K562 (cell line): ENCODE data around the gene TRIM37. TPM values are rescaled to one million over a fixed set of nuclear protein-coding genes. Genes with fewer than 3 reads are reported as not detected.

Source experiments
- ATAC-seq: fragments of 200-7000 bp; cut with Tn5 transposase; 3 replicates; pipeline ENCODE4 v1.9.1; 2020; ENCODE audit warnings: moderate library complexity
- BruUV-seq: library from RNA; stranded (reverse); fragments of 400-500 nt; replicated peaks from 2 replicates; lab custom pipeline; 2021; lab: Mats Ljungman, UMichigan
- CTCF ChIA-PET: fragments of 300-600 bp; formaldehyde crosslinking; extraction: SDS; loops from one replicate; lab custom pipeline; 2021; ENCODE audit warnings: low intra/inter-chr PET ratio; lab: Yijun Ruan, JAX
- POLR2A ChIA-PET: fragments of 300-600, 350-650 bp; sonication (Branson Sonifier 250); formaldehyde crosslinking; extraction: SDS; loops from one replicate; lab custom pipeline; 2021; ENCODE audit warnings: antibody characterized with exemption, inconsistent platforms; lab: Yijun Ruan, JAX
- DNase-seq, 4 experiments: peaks; one replicate each; pipeline versions ENCODE4 v3.0.0 to v3.0.0-alpha.2; 2011 to 2018; ENCODE audit warnings: low spot score in 3 of 4, mixed read lengths in 3 of 4; ENCODE audit errors: extremely low read depth in 1 of 4
- FAIRE-seq: peaks from 2 replicates; lab custom pipeline; 2011; peaks lifted over from hg19 to GRCh38; lab: Jason Lieb, UNC
- H2AFZ ChIP-seq: 2 replicates; pipeline ENCODE4 v1.6.0; 2011; ENCODE audit warnings: low read depth, low read length, control low read depth, inconsistent platforms
- H3K27ac ChIP-seq: fragments of 200-600 bp; 3 replicates; pipeline ENCODE4 v1.8.0; 2011; ENCODE audit warnings: low read depth, mild to moderate bottlenecking, control low read depth, inconsistent platforms, low read length, moderate library complexity, mixed read lengths; ENCODE audit errors: extremely low read depth
- H3K27me3 ChIP-seq, 2 experiments: fragments of 300-600 bp in 1 of 2; 2 replicates in 1 of 2; 3 replicates in 1 of 2; pipeline versions ENCODE4 v1.6.0 to v1.8.0; 2011; ENCODE audit warnings: inconsistent platforms in 2 of 2, low read length in 2 of 2, mild to moderate bottlenecking in 1 of 2, mixed read lengths in 1 of 2, moderate library complexity in 1 of 2; ENCODE audit not compliant: control insufficient read depth in 2 of 2, insufficient read depth in 2 of 2
- H3K36me3 ChIP-seq: fragments of 300-600 bp; 3 replicates; pipeline ENCODE4 v1.8.0; 2011; ENCODE audit warnings: mild to moderate bottlenecking, low read length, inconsistent platforms; ENCODE audit not compliant: control insufficient read depth, insufficient read depth
- H3K4me1 ChIP-seq, 2 experiments: fragments of 200-600 bp in 1 of 2; replicated peaks in 1 of 2; 2 replicates in 1 of 2; 3 replicates in 1 of 2; pipeline versions ENCODE4 v1.5.1 to v1.8.0; 2011; ENCODE audit warnings: inconsistent platforms in 2 of 2, low read length in 2 of 2, mild to moderate bottlenecking in 1 of 2, mixed read lengths in 1 of 2, moderate library complexity in 1 of 2; ENCODE audit not compliant: control insufficient read depth in 2 of 2, insufficient read depth in 2 of 2
- H3K4me2 ChIP-seq: 2 replicates; pipeline ENCODE4 v1.6.1; 2011; ENCODE audit warnings: low read length, control low read depth, inconsistent platforms, mixed read lengths; ENCODE audit not compliant: insufficient read depth
- H3K4me3 ChIP-seq: fragments of 200-600 bp; sonication (generic), shearing (Covaris generic); 2 replicates; pipeline ENCODE4 v1.5.1; 2016; ENCODE audit warnings: control low read depth, inconsistent platforms
- H3K79me2 ChIP-seq: fragments of 200-600 bp; 3 replicates; pipeline ENCODE4 v1.8.0; 2011; ENCODE audit warnings: low read length, inconsistent platforms; ENCODE audit not compliant: control insufficient read depth, insufficient read depth
- H3K9ac ChIP-seq, 2 experiments: 2 replicates each; pipeline versions ENCODE4 v1.6.0 to v1.6.1; 2011; ENCODE audit warnings: low read depth in 2 of 2, low read length in 2 of 2, control low read depth in 1 of 2, inconsistent platforms in 1 of 2, mild to moderate bottlenecking in 1 of 2, mixed read lengths in 1 of 2; ENCODE audit not compliant: insufficient read depth in 1 of 2
- H3K9me1 ChIP-seq: one replicate; pipeline ENCODE4 v1.6.0; 2011; ENCODE audit warnings: inconsistent platforms, mild to moderate bottlenecking, low read length, moderate library complexity; ENCODE audit not compliant: control insufficient read depth, insufficient read depth
- H3K9me3 ChIP-seq: replicated peaks from 2 replicates; pipeline ENCODE4 v1.5.1; 2011; ENCODE audit warnings: low read depth, low read length, inconsistent platforms; ENCODE audit not compliant: control insufficient read depth, insufficient read depth
- H4K20me1 ChIP-seq: replicated peaks from 2 replicates; pipeline ENCODE4 v1.6.1; 2011; ENCODE audit warnings: low read length, inconsistent platforms, mixed read lengths; ENCODE audit not compliant: control insufficient read depth, insufficient read depth
- CBFB ChIP-seq: sonication (generic); formaldehyde crosslinking; IDR thresholded peaks from 2 replicates; pipeline ENCODE4 v1.4.0; 2020; ENCODE audit warnings: mild to moderate bottlenecking, missing genetic modification reagents
- CTCF ChIP-seq, 3 experiments: IDR thresholded peaks in 2 of 3; conservative IDR thresholded peaks in 1 of 3; 2 replicates each; pipeline ENCODE4 v1.5.1; 2011 to 2012; ENCODE audit warnings: low read length in 3 of 3, mild to moderate bottlenecking in 3 of 3, control low read depth in 2 of 3, improper control_type of control experiment in 1 of 3, inconsistent platforms in 1 of 3, low read depth in 1 of 3, mixed read lengths in 1 of 3, moderate library complexity in 1 of 3; ENCODE audit not compliant: insufficient read depth in 2 of 3
- ERF ChIP-seq: fragments of 450-650 bp; formaldehyde crosslinking; IDR thresholded peaks from 2 replicates; pipeline ENCODE4 v1.4.0; 2020; ENCODE audit warnings: mild to moderate bottlenecking, mixed read lengths
- MAFK ChIP-seq: IDR thresholded peaks from 2 replicates; pipeline ENCODE4 v1.6.1; 2011; ENCODE audit warnings: low read length, improper control_type of control experiment
- NFYB ChIP-seq: IDR thresholded peaks from 2 replicates; pipeline ENCODE4 v1.6.1; 2011; ENCODE audit warnings: mild to moderate bottlenecking, moderate library complexity; ENCODE audit not compliant: insufficient read length; ENCODE audit errors: extremely low read depth
- PBX2 ChIP-seq, 2 experiments: IDR thresholded peaks in 1 of 2; conservative IDR thresholded peaks in 1 of 2; 2 replicates each; pipeline ENCODE4 v1.6.1; 2016; ENCODE audit warnings: low read depth in 2 of 2, mild to moderate bottlenecking in 1 of 2, missing compliant biosample characterization in 1 of 2, missing genetic modification characterization in 1 of 2, moderate library complexity in 1 of 2
- PCBP1 ChIP-seq: fragments of 200-400 bp; formaldehyde crosslinking; IDR thresholded peaks from 2 replicates; pipeline ENCODE4 v1.6.1; 2018; ENCODE audit warnings: mild to moderate bottlenecking, low read depth, low read length; ENCODE audit not compliant: poor library complexity, severe bottlenecking
- POLR2G ChIP-seq: fragments of 200-400 bp; formaldehyde crosslinking; IDR thresholded peaks from 2 replicates; pipeline ENCODE4 v1.6.1; 2017; ENCODE audit warnings: low read depth, mild to moderate bottlenecking, antibody characterized with exemption, low read length, moderate library complexity
- XRCC4 ChIP-seq: IDR thresholded peaks from one replicate; pipeline ENCODE4 v1.6.1; 2011; ENCODE audit not compliant: insufficient read depth, insufficient read length; ENCODE audit errors: extremely low read depth
- ZHX1 ChIP-seq: fragments of 150-350 bp; conservative IDR thresholded peaks from 2 replicates; pipeline ENCODE4 v1.6.1; 2014; ENCODE audit warnings: low read length
- ZNF23 ChIP-seq: fragments of 250-450 bp; sonication (Bioruptor Pico); IDR thresholded peaks from 2 replicates; pipeline ENCODE4 v1.4.0; 2020; ENCODE audit warnings: mild to moderate bottlenecking
- ZNF277 ChIP-seq: fragments of 250-450 bp; sonication (Bioruptor Pico); IDR thresholded peaks from 2 replicates; pipeline ENCODE4 v1.8.0; 2022; ENCODE audit warnings: inconsistent platforms, mild to moderate bottlenecking, moderate library complexity, borderline replicate concordance
- ZNF583 ChIP-seq: fragments of 250-450 bp; sonication (Bioruptor Pico); IDR thresholded peaks from 2 replicates; pipeline ENCODE4 v1.4.0; 2020
- ZNF778 ChIP-seq: fragments of 450-650 bp; formaldehyde crosslinking; IDR thresholded peaks from 2 replicates; pipeline ENCODE4 v1.4.0; 2020; ENCODE audit warnings: mild to moderate bottlenecking, moderate library complexity
- WGBS: fragments of 100-300 bp; shearing (Covaris generic); methylation state at CpG from one replicate; pipeline ENCODE4 v1.1.6; 2016; ENCODE audit warnings: low coverage, mixed read lengths; ENCODE audit not compliant: insufficient coverage; ENCODE audit errors: missing lambda C conversion rate; 5-methylcytosine and 5-hydroxymethylcytosine counted together
- in situ Hi-C: fragments of 300-500 bp; cut with MboI; formaldehyde crosslinking; loops from 4 replicates; pipeline ENCODE4 v1.15.0; 2018; ENCODE audit warnings: inconsistent platforms, mixed read lengths
- intact Hi-C: fragments of 100-400 bp; cut with micrococcal nuclease; formaldehyde crosslinking; loops from 2 replicates; pipeline ENCODE4 v1.14.2; 2022
- polyA plus RNA-seq, 8 experiments: library from polyadenylated mRNA; depleted of rRNA in 4 of 8; stranded (reverse) in 5 of 8; unstranded in 3 of 8; fragments of >200 nt; fragmentation: Nextera tagmentation in 2 of 8; fragmentation: Illumina TruSeq in 1 of 8; extraction: Ambion mirVana in 2 of 8; extraction: Trizol in 1 of 8; gene quantifications; 2 replicates each; pipeline versions ENCODE4 v1.2.1 to v1.2.3, GENCODE V29; 2011 to 2014; ENCODE audit warnings: inconsistent platforms in 1 of 8, missing spikeins in 1 of 8
- total RNA-seq, 7 experiments: library from RNA; depleted of rRNA in 6 of 7; stranded (reverse); fragments of >200 nt in 6 of 7; fragmentation: Illumina TruSeq in 2 of 7; extraction: Trizol in 2 of 7; gene quantifications; 2 replicates each; pipeline versions ENCODE4 v1.2.1 to v1.2.3, GENCODE V29; 2011 to 2021; ENCODE audit warnings: low replicate concordance in 1 of 7

TRIM37 gene
- total and polyA plus RNA-seq, 9 of the 15 experiments (the other 6 are each of a cell fraction or from before 2014, with no cell fraction given): 4.5 to 31.4 (median 23.8) TPM

- intact Hi-C loops: no loop called here
- FAIRE-seq (no peak), DNase-seq (no peak), ATAC-seq (no peak)
- Histone ChIP-seq H3K79me2 (peaks cover 100% of the 10 kb centered on the region), H3K27me3 (no peaks in the 10 kb centered on the region), H3K4me2 (no peak overlapping the region), H4K20me1 (no peaks in the 10 kb centered on the region), H3K36me3 (peaks cover 34% of the 10 kb centered on the region; the same call in 2 of the 3 replicates), H3K9me3 (no peaks in the 10 kb centered on the region), H3K9me1 (no peaks in the 10 kb centered on the region), H3K9ac (no peak overlapping the region), H3K4me1 (peaks cover 8 to 14% of the 10 kb centered on the region in 2 experiments; a peak in 4 of 5 replicates), H2AFZ (no peak overlapping the region), H3K27ac (no peak overlapping the region), H3K4me3 (no peak overlapping the region)
- POLR2A ChIA-PET: interaction anchor here (0.6 to 1.4 kb wide), 2 partner anchors 10 to 490 kb away, joined by 3 read pairs; no protein-coding TSS in a partner anchor
- in situ Hi-C loops: no loop called here
- WGBS: 100% methylated on average over 2 of the region's 2 CpGs
- CTCF ChIA-PET: no interaction called here
- no TSS peak for BruUV-seq
- no peak for TF ChIP-seq ZHX1
- TF ChIP-seq XRCC4: no peak
- TF ChIP-seq NFYB: no peak
- no peak for TF ChIP-seq CBFB (CRISPR knock-in tag)
- no peak for TF ChIP-seq ERF
- no peak for TF ChIP-seq ZNF583 (CRISPR knock-in tag)
- no peak for TF ChIP-seq ZNF778 (CRISPR knock-in tag)
- TF ChIP-seq POLR2G: no peak
- TF ChIP-seq ZNF23: no peak
- no peak for TF ChIP-seq CTCF (IDR thresholded peaks at IDR 0.05 in 2 of 3, conservative IDR thresholded peaks at IDR 0.05 in 1 of 3; ENCODE audit: insufficient read depth in 2 of 3, low read depth in 1 of 3, low read length in 3 of 3)
- no peak for TF ChIP-seq ZNF277 (CRISPR knock-in tag)
- no peak for TF ChIP-seq PCBP1
- no peak for TF ChIP-seq MAFK
- TF ChIP-seq PBX2 (CRISPR knock-in tag; IDR thresholded peaks at IDR 0.05; ENCODE audit: low read depth): no peak
- no peak for TF ChIP-seq PBX2 (tag; conservative IDR thresholded peaks at IDR 0.05; ENCODE audit: low read depth)
These were observed 42.4 kb upstream of the TRIM37 start for GRCh38 chr17:59149051-59149450.
